ENCODE measurements around the gene TYRP1. TPM values are rescaled to one million over a fixed set of nuclear protein-coding genes. Genes with fewer than 3 reads are reported as not detected.

Gene TYRP1, protein sequence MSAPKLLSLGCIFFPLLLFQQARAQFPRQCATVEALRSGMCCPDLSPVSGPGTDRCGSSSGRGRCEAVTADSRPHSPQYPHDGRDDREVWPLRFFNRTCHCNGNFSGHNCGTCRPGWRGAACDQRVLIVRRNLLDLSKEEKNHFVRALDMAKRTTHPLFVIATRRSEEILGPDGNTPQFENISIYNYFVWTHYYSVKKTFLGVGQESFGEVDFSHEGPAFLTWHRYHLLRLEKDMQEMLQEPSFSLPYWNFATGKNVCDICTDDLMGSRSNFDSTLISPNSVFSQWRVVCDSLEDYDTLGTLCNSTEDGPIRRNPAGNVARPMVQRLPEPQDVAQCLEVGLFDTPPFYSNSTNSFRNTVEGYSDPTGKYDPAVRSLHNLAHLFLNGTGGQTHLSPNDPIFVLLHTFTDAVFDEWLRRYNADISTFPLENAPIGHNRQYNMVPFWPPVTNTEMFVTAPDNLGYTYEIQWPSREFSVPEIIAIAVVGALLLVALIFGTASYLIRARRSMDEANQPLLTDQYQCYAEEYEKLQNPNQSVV
- total RNA-seq: not detected in 2 replicates

- no peak within 1 kb of the TSS for H3K27ac Mint-ChIP-seq
- intact Hi-C loops (cut with micrococcal nuclease): no loop called here
- no peaks in the 10 kb centered on the region for H3K36me3 Mint-ChIP-seq (ENCODE audit: low read depth)
- DNase-seq (ENCODE audit: low spot score): no peak
- peaks cover 13% of the 10 kb centered on the region for H3K9me3 Mint-ChIP-seq
- H3K27me3 Mint-ChIP-seq (ENCODE audit: low read depth): no peaks in the 10 kb centered on the region
- H3K4me3 Mint-ChIP-seq (ENCODE audit: low read depth): no peak within 1 kb of the TSS
- H3K4me1 Mint-ChIP-seq (ENCODE audit: low read depth): no peaks in the 10 kb centered on the region
Observed at GRCh38 chr9:12693141-12693540, at the start of gene TYRP1. TSS of gene TYRP1 (plus strand) at chr9:12693385. CDS start at chr9:12693997, 612 bp downstream.

DNA sequence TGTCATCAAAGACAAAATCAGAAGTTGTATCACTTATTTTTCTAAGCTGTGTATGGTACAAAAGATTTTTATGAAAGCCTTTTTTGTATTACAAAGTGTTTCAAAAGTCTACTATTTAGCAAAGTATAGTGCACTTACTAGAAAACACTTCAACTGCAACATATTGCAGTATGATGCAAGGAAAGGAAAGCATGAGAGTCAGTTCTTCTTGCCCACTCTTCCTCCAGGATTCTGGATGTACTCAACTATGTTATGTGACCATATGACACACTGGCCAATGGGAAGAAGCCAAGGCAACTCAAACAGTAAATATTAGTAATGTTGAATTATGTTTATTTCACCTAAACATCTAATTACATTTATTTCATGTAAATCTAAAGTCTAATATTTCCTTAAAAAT lies 49.5 kb upstream of the TYRP1 start:
- H3K27me3 Mint-ChIP-seq (ENCODE audit: low read depth): no peaks in the 10 kb centered on the region
- DNase-seq (ENCODE audit: low spot score): no peak
- H3K36me3 Mint-ChIP-seq (ENCODE audit: low read depth): no peaks in the 10 kb centered on the region
- intact Hi-C loops (cut with micrococcal nuclease): no loop called here
- no peak overlapping the region for H3K27ac Mint-ChIP-seq
- peaks cover 25% of the 10 kb centered on the region for H3K9me3 Mint-ChIP-seq
- H3K4me1 Mint-ChIP-seq (ENCODE audit: low read depth): no peaks in the 10 kb centered on the region
- no peak overlapping the region for H3K4me3 Mint-ChIP-seq (ENCODE audit: low read depth)

GRCh38 chr9:12648925-12649324 lies 44.3 kb upstream of the TYRP1 start:
- H3K27ac Mint-ChIP-seq: no peak overlapping the region
- intact Hi-C loops (cut with micrococcal nuclease): no loop called here
- peaks cover 19% of the 10 kb centered on the region for H3K9me3 Mint-ChIP-seq
- H3K4me1 Mint-ChIP-seq (ENCODE audit: low read depth): no peaks in the 10 kb centered on the region
- no peak for DNase-seq (ENCODE audit: low spot score)
- H3K4me3 Mint-ChIP-seq (ENCODE audit: low read depth): no peak overlapping the region
- H3K36me3 Mint-ChIP-seq (ENCODE audit: low read depth): no peaks in the 10 kb centered on the region
- no peaks in the 10 kb centered on the region for H3K27me3 Mint-ChIP-seq (ENCODE audit: low read depth)

DNA sequence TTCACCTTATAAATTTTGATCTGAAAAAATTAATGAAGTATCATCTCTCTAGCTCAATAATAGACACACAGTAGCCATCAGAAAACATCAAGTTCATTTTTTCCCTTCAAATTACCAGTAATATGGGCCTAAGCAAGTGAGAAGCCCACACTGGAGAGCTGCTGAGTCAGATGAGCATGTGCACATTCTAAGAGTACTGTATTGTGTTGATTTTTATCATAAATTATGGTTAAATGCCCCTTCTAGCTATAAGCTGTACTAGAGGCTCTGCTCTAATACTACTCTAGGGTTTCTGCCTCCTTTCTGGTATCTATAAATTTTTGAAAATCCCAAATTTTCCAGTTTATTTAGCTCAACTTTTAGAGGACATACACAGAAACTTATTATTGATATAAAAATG lies 42.1 kb upstream of the TYRP1 start:
- no peaks in the 10 kb centered on the region for H3K36me3 Mint-ChIP-seq (ENCODE audit: low read depth)
- no peak overlapping the region for H3K4me3 Mint-ChIP-seq (ENCODE audit: low read depth)
- DNase-seq (ENCODE audit: low spot score): no peak
- no peak overlapping the region for H3K27ac Mint-ChIP-seq
- peaks cover 15% of the 10 kb centered on the region for H3K9me3 Mint-ChIP-seq
- no peaks in the 10 kb centered on the region for H3K4me1 Mint-ChIP-seq (ENCODE audit: low read depth)
- intact Hi-C loops (cut with micrococcal nuclease): no loop called here
- no peaks in the 10 kb centered on the region for H3K27me3 Mint-ChIP-seq (ENCODE audit: low read depth)

- no peak for DNase-seq (ENCODE audit: low spot score)
- Mint-ChIP-seq H3K4me3 (ENCODE audit: low read depth) (no peak overlapping the region), H3K36me3 (ENCODE audit: low read depth) (no peaks in the 10 kb centered on the region), H3K4me1 (ENCODE audit: low read depth) (no peaks in the 10 kb centered on the region), H3K9me3 (peaks cover 14% of the 10 kb centered on the region), H3K27ac (no peak overlapping the region), H3K27me3 (ENCODE audit: low read depth) (no peaks in the 10 kb centered on the region)
- intact Hi-C loops (cut with micrococcal nuclease): no loop called here
Observed at GRCh38 chr9:12652973-12653372, 40.2 kb upstream of the TYRP1 start.

GRCh38 chr9:12656803-12657202 lies 36.4 kb upstream of the TYRP1 start:
- no peak overlapping the region for H3K27ac Mint-ChIP-seq
- no peaks in the 10 kb centered on the region for H3K4me1 Mint-ChIP-seq (ENCODE audit: low read depth)
- H3K9me3 Mint-ChIP-seq: peaks cover 34% of the 10 kb centered on the region
- H3K4me3 Mint-ChIP-seq (ENCODE audit: low read depth): no peak overlapping the region
- intact Hi-C loops (cut with micrococcal nuclease): no loop called here
- no peaks in the 10 kb centered on the region for H3K36me3 Mint-ChIP-seq (ENCODE audit: low read depth)
- no peaks in the 10 kb centered on the region for H3K27me3 Mint-ChIP-seq (ENCODE audit: low read depth)
- no peak for DNase-seq (ENCODE audit: low spot score)

DNA sequence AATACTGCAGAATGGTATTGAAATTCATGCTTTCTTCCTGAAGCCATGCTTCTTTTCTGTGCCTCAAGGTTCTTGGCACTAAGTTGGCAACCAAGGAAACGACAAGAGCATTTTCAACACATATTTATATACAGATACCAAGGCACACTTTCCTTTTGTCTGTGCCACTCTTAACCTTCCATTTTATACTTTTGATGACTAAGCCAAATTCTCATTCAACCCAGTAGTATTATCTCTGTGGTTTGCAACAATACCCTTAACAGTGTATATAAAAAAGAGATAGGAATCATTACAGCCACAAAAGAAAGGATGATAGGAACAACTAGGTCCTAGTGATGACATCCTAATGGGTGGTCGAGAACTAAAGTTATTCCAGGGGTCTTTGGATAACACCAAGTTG lies 36.0 kb upstream of the TYRP1 start:
- no peaks in the 10 kb centered on the region for H3K36me3 Mint-ChIP-seq (ENCODE audit: low read depth)

DNA sequence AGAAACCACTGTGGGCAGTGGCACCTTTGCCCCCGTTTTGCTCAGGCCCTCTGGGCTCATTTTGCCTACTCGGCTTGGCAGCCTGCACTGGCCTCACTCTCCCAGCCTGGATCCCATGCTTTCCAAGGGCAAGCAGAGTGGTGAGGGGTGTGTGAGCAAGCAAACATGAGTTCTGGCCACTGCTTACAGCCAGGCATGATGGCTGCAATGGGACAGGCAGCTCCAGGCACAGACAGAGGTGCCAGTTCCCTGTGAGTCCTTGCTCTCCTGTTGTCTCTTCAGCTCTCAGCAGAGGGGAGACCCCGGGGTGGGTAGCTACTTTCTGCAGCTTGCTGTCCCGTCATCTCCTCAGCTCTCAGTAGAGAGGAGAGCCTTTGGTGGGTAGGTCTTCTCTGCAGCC lies 35.2 kb upstream of the TYRP1 start:
- Mint-ChIP-seq H3K27me3 (ENCODE audit: low read depth) (no peaks in the 10 kb centered on the region), H3K36me3 (ENCODE audit: low read depth) (no peaks in the 10 kb centered on the region), H3K4me3 (ENCODE audit: low read depth) (no peak overlapping the region), H3K4me1 (ENCODE audit: low read depth) (no peaks in the 10 kb centered on the region), H3K9me3 (peaks cover 39% of the 10 kb centered on the region), H3K27ac (no peak overlapping the region)
- intact Hi-C loops (cut with micrococcal nuclease): no loop called here
- DNase-seq (ENCODE audit: low spot score): no peak

More for the DNA sequence above, 36.0 kb upstream of the TYRP1 start:
- intact Hi-C loops (cut with micrococcal nuclease): no loop called here
- H3K4me3 Mint-ChIP-seq (ENCODE audit: low read depth): no peak overlapping the region
- no peak overlapping the region for H3K27ac Mint-ChIP-seq
- H3K27me3 Mint-ChIP-seq (ENCODE audit: low read depth): no peaks in the 10 kb centered on the region
- H3K4me1 Mint-ChIP-seq (ENCODE audit: low read depth): no peaks in the 10 kb centered on the region
- no peak for DNase-seq (ENCODE audit: low spot score)
- H3K9me3 Mint-ChIP-seq: peaks cover 34% of the 10 kb centered on the region

GRCh38 chr9:12658531-12659209 lies 34.5 kb upstream of the TYRP1 start:
- H3K4me3 Mint-ChIP-seq (ENCODE audit: low read depth): no peak overlapping the region
- no peaks in the 10 kb centered on the region for H3K36me3 Mint-ChIP-seq (ENCODE audit: low read depth)
- H3K27me3 Mint-ChIP-seq (ENCODE audit: low read depth): no peaks in the 10 kb centered on the region
- no peak overlapping the region for H3K27ac Mint-ChIP-seq
- H3K4me1 Mint-ChIP-seq (ENCODE audit: low read depth): no peaks in the 10 kb centered on the region
- H3K9me3 Mint-ChIP-seq: peaks cover 46% of the 10 kb centered on the region
- no peak for DNase-seq (ENCODE audit: low spot score)
- intact Hi-C loops (cut with micrococcal nuclease): no loop called here

- no peak overlapping the region for H3K27ac Mint-ChIP-seq
- no peaks in the 10 kb centered on the region for H3K36me3 Mint-ChIP-seq (ENCODE audit: low read depth)
- H3K9me3 Mint-ChIP-seq: peaks cover 49% of the 10 kb centered on the region
- no peak overlapping the region for H3K4me3 Mint-ChIP-seq (ENCODE audit: low read depth)
- H3K4me1 Mint-ChIP-seq (ENCODE audit: low read depth): no peaks in the 10 kb centered on the region
- intact Hi-C loops (cut with micrococcal nuclease): no loop called here
- DNase-seq (ENCODE audit: low spot score): no peak
- no peaks in the 10 kb centered on the region for H3K27me3 Mint-ChIP-seq (ENCODE audit: low read depth)
Observed at GRCh38 chr9:12659220-12659619, 34.0 kb upstream of the TYRP1 start.

GRCh38 chr9:12666813-12667212 lies 26.4 kb upstream of the TYRP1 start:
- peaks cover 33% of the 10 kb centered on the region for H3K9me3 Mint-ChIP-seq
- H3K27ac Mint-ChIP-seq: no peak overlapping the region
- no peak for DNase-seq (ENCODE audit: low spot score)
- no peak overlapping the region for H3K4me3 Mint-ChIP-seq (ENCODE audit: low read depth)
- intact Hi-C loops (cut with micrococcal nuclease): no loop called here
- H3K36me3 Mint-ChIP-seq (ENCODE audit: low read depth): no peaks in the 10 kb centered on the region
- no peaks in the 10 kb centered on the region for H3K27me3 Mint-ChIP-seq (ENCODE audit: low read depth)
- H3K4me1 Mint-ChIP-seq (ENCODE audit: low read depth): no peaks in the 10 kb centered on the region

DNA sequence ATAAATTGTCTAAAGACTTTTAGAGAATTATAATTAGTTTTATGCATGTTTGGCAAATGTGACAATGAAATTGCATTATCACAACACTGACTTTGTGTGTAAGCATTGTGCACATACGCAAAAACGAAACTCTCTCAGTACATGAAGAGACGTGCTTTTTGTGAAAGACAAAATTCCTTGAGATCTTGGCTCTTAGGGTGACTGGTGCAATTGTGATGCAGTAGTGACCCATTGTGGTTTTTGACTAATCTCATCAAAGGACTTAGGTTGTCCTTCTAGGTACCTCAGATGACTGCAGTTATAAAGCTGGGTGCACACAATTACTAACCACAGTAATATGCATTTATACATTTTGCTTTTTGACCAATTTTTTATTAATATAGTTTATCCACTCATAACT lies 25.3 kb upstream of the TYRP1 start:
- H3K4me3 Mint-ChIP-seq (ENCODE audit: low read depth): no peak overlapping the region
- H3K4me1 Mint-ChIP-seq (ENCODE audit: low read depth): no peaks in the 10 kb centered on the region
- H3K27ac Mint-ChIP-seq: no peak overlapping the region
- peaks cover 28% of the 10 kb centered on the region for H3K9me3 Mint-ChIP-seq
- no peaks in the 10 kb centered on the region for H3K36me3 Mint-ChIP-seq (ENCODE audit: low read depth)
- H3K27me3 Mint-ChIP-seq (ENCODE audit: low read depth): no peaks in the 10 kb centered on the region
- intact Hi-C loops (cut with micrococcal nuclease): no loop called here
- DNase-seq (ENCODE audit: low spot score): no peak

DNA sequence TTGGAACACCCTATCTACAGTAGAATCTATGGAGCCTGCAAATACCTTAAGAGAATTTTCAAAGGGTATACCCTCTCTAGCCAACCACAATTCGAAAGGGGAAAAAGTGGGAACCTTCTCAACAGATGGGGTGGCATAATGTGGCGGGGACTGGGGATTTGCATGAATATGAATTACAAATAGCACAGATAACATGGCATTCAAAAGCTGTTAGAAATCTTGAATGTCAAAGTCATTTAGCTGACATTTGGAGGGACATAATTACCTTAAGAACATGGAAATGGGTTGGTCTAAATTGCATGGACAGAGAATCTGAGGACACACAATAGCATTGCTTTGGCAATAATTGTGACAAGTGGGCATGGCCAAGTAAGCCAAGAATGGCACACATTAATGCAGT lies 23.2 kb upstream of the TYRP1 start:
- H3K27me3 Mint-ChIP-seq (ENCODE audit: low read depth): no peaks in the 10 kb centered on the region
- H3K4me3 Mint-ChIP-seq (ENCODE audit: low read depth): no peak overlapping the region
- no peaks in the 10 kb centered on the region for H3K36me3 Mint-ChIP-seq (ENCODE audit: low read depth)
- peaks cover 13% of the 10 kb centered on the region for H3K9me3 Mint-ChIP-seq
- H3K4me1 Mint-ChIP-seq (ENCODE audit: low read depth): no peaks in the 10 kb centered on the region
- DNase-seq (ENCODE audit: low spot score): no peak
- H3K27ac Mint-ChIP-seq: no peak overlapping the region
- intact Hi-C loops (cut with micrococcal nuclease): no loop called here
